A673 (cell line): ENCODE results near the gene PCSK6.

Source experiments
- CTCF ChIP-seq: fragments of 300-800, 200-600 bp; sonication (generic); conservative IDR thresholded peaks from 2 replicates; pipeline ENCODE4 v1.5.1; 2017; ENCODE audit warnings: low read depth, mild to moderate bottlenecking, antibody characterized with exemption, low read length, moderate library complexity, mixed read lengths
- EZH2 ChIP-seq: fragments of 200-600 bp; sonication (generic); IDR thresholded peaks from 2 replicates; pipeline ENCODE4 v1.6.1; 2017; ENCODE audit warnings: borderline replicate concordance, low read depth, mild to moderate bottlenecking, mixed read lengths, antibody characterized with exemption, low read length; ENCODE audit not compliant: poor library complexity, severe bottlenecking

- TF ChIP-seq CTCF (no peak), EZH2 (no peak)
These were observed 32.1 kb upstream of the PCSK6 start for GRCh38 chr15:101521591-101521990.
